Upper lobe of left lung (tissue), 4 donors: ENCODE data around the gene ZNF446.

Source experiments
- POLR2A ChIP-seq, 4 donors: fragments of 450-650 bp; IDR thresholded peaks; one replicate each; pipeline ENCODE4 v1.5.1; 2016 to 2017; ENCODE audit warnings: antibody characterized with exemption in 4 of 4, mild to moderate bottlenecking in 2 of 4
- POLR2AphosphoS5 ChIP-seq, 2 donors: sonication (generic); formaldehyde crosslinking; IDR thresholded peaks; one replicate each; pipeline ENCODE4 v1.5.1; 2017; ENCODE audit warnings: antibody characterized with exemption in 2 of 2
- TF ChIP-seq, protein P1 (sequence below), 6 experiments: fragments of 450-650 bp in 4 of 6; fragments of 200-600 bp in 2 of 6; sonication (generic) in 2 of 6; IDR thresholded peaks; one replicate each; pipeline ENCODE4 v1.5.1; 2016 to 2019; ENCODE audit warnings: antibody characterized with exemption in 6 of 6

DNA sequence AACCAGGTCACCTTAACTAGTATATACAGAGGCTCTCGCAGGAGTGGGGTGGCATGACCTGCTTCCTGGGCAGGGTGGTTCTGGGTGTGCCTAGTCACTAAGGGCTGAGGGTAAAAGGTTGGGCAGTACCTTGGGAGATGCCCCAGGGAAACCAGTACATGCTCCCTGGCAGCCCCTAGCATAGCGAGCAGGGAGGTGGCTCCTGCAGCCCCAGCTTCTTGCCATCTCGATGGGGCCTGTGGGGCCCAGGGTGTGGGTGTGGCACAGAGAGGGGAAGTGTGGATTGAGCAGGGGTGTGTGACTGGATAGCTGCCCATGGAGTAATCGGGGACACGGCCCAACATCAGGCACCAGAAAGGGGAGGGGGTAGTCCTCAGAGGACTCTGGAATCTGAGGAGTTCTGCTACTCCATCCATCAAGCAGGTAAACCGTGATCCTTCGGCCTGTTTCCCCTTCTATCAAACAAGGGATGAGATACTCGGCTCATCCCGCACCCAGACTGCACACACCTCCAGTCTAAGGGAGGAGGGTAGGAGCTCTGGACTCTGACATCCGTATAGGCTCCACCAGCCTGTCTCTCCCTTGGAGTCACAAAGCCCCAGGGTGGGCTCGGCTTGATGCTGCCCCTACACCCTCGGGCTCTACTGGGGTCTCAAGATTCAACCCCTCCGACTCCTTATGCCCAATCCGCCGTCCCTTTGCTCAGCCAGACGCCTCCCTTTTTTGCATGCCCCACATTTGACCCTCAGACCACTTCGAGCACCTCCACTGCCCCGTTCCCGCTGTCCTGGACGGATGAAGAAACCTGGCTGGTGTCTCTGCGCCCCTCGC is 42.3 kb downstream of the ZNF446 start:
- TF ChIP-seq POLR2A (IDR thresholded peaks at IDR 0.05) (no peak), POLR2AphosphoS5 (IDR thresholded peaks at IDR 0.05) (no peak)
- TF ChIP-seq, protein P1, sequence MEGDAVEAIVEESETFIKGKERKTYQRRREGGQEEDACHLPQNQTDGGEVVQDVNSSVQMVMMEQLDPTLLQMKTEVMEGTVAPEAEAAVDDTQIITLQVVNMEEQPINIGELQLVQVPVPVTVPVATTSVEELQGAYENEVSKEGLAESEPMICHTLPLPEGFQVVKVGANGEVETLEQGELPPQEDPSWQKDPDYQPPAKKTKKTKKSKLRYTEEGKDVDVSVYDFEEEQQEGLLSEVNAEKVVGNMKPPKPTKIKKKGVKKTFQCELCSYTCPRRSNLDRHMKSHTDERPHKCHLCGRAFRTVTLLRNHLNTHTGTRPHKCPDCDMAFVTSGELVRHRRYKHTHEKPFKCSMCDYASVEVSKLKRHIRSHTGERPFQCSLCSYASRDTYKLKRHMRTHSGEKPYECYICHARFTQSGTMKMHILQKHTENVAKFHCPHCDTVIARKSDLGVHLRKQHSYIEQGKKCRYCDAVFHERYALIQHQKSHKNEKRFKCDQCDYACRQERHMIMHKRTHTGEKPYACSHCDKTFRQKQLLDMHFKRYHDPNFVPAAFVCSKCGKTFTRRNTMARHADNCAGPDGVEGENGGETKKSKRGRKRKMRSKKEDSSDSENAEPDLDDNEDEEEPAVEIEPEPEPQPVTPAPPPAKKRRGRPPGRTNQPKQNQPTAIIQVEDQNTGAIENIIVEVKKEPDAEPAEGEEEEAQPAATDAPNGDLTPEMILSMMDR (IDR thresholded peaks at IDR 0.05): peak in 4 of 6 experiments; percentile 46 to 71 (median 57)
